Ovary (tissue), 9 donors: ENCODE data around the gene CHKA. TPM values are rescaled to one million over a fixed set of nuclear protein-coding genes. Genes with fewer than 3 reads are reported as not detected.

Experiments
- DNase-seq, 5 donors: peaks; one replicate each; pipeline ENCODE4 v3.0.0-alpha.2; 2019 to 2020
- H3K27ac ChIP-seq, 2 donors: fragments of 200-600 bp; one replicate each; pipeline versions ENCODE4 v1.5.1 to v1.8.0; 2019 to 2022
- H3K27me3 ChIP-seq: fragments of 200-600 bp; one replicate; pipeline ENCODE4 v1.8.0; 2022
- H3K36me3 ChIP-seq: fragments of 200-600 bp; sonication (generic); one replicate; pipeline ENCODE4 v1.5.1; 2019
- H3K4me1 ChIP-seq: one replicate; pipeline ENCODE4 v1.8.1; 2013; ENCODE audit warnings: mild to moderate bottlenecking, moderate library complexity; ENCODE audit not compliant: insufficient read depth
- H3K4me3 ChIP-seq: fragments of 200-600 bp; sonication (generic); one replicate; pipeline ENCODE4 v1.5.1; 2017
- H3K9me3 ChIP-seq, 2 donors: fragments of 200-600 bp in 1 of 2; sonication (generic) in 1 of 2; one replicate each; pipeline versions ENCODE4 v1.5.1 to v1.8.1; 2013 to 2019; ENCODE audit warnings: mild to moderate bottlenecking in 1 of 2, moderate library complexity in 1 of 2
- EP300 ChIP-seq: sonication (generic); formaldehyde crosslinking; IDR thresholded peaks from one replicate; pipeline ENCODE4 v1.6.1; 2017; ENCODE audit warnings: antibody characterized with exemption
- POLR2A ChIP-seq: fragments of 450-650 bp; IDR thresholded peaks from one replicate; pipeline ENCODE4 v1.6.1; 2017; ENCODE audit warnings: antibody characterized with exemption, mild to moderate bottlenecking, moderate library complexity
- WGBS, 3 donors: extraction: QIAGEN DNeasy Blood & Tissue Kit in 1 of 3; methylation state at CpG; one replicate each; pipeline versions ENCODE4 v1.1.5 to v1.1.7; 2013 to 2017; 5-methylcytosine and 5-hydroxymethylcytosine counted together
- intact Hi-C, 4 donors: fragments of 100-400 bp; cut with DNase I; formaldehyde crosslinking; loops; one replicate each; pipeline versions ENCODE4 v1.11.0 to v1.15.1; 2022 to 2023
- polyA plus RNA-seq, 2 donors: library from polyadenylated mRNA; stranded (reverse); fragments of 200-250 nt in 1 of 2; fragments of 350-450 nt in 1 of 2; fragmentation: Illumina TruSeq in 1 of 2; extraction: RNeasy Lipid Tissue Mini Kit (QIAGEN cat#74804) in 1 of 2; gene quantifications; one replicate each; pipeline ENCODE4 v1.2.3, GENCODE V29; 2013 to 2014
- total RNA-seq, 7 donors: library from RNA; depleted of rRNA in 2 of 7; stranded (reverse); fragments of >200 nt in 2 of 7; fragmentation: NEBNext Ultra II Directional in 3 of 7; extraction: Animal tissue kit (Norgen Biotek cat#: 25700) in 3 of 7; gene quantifications; one replicate each; pipeline versions ENCODE4 v1.1.0 to v1.2.4, GENCODE V29; 2016 to 2023
- TF ChIP-seq, protein P1 (sequence below), 3 donors: fragments of 450-650 bp in 2 of 3; fragments of 200-600 bp in 1 of 3; IDR thresholded peaks; one replicate each; pipeline versions ENCODE4 v1.5.1 to v1.8.0; 2016 to 2022; ENCODE audit warnings: antibody characterized with exemption in 3 of 3, mild to moderate bottlenecking in 1 of 3
- donor health status: DM: no; HTN: no; CAD: no; lungs with moderate emphysema.
- donor health status: DM: no; HTN: no; CAD: no.
- donor health status: Bipolar disorder and iron deficiency.
- donor health status: DM: yes; HTN: yes; CAD: no.
- donor health status: DM: no; HTN: no; CAD: no.
- donor health status: DM: yes; HTN: yes; CAD: no.

Gene CHKA
- total and polyA plus RNA-seq, 9 donors: 15.6 to 45.3 (median 30.5) TPM

DNA sequence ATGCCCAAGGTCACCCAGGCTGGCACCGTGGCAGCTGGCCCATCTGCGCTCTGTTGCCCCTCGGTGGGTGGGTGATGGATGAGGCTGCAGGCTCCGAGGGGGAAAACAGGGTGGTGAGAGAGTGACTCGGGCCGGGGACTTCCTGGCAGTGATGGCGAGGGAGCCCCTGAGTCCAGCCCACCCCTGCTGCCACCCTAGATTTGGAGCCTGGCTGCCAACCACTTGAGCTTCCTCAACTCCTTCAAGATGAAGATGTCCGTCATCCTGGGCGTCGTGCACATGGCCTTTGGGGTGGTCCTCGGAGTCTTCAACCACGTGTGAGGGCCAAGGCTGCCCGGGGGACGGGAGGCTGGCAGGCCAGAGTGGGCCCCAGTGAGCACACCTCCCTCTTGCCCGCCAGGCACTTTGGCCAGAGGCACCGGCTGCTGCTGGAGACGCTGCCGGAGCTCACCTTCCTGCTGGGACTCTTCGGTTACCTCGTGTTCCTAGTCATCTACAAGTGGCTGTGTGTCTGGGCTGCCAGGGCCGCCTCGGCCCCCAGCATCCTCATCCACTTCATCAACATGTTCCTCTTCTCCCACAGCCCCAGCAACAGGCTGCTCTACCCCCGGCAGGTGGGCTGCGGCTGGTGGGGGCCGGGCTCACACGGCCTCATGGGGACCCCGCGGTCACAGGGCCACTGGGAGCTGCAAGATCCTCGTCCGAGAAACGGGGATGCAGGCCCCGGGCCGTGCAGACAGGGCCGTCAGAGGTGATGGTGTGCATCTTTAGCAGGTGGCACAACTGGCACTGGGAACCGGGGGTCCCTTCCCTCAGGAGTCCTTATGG lies 72.3 kb downstream of the CHKA start:
- Histone ChIP-seq H3K36me3 (no peaks in the 10 kb centered on the region), H3K27me3 (no peaks in the 10 kb centered on the region), H3K9me3 (no peaks in the 10 kb centered on the region), H3K4me1 (no peaks in the 10 kb centered on the region), H3K27ac (no peak overlapping the region), H3K4me3 (no peak overlapping the region)
- intact Hi-C loops: loop anchor here in 3 of 4 donors (10.0 kb wide), 3 partner anchors 46 to 156 kb away; no protein-coding TSS in a partner anchor
- TF ChIP-seq EP300: no peak
- TF ChIP-seq, protein P1, sequence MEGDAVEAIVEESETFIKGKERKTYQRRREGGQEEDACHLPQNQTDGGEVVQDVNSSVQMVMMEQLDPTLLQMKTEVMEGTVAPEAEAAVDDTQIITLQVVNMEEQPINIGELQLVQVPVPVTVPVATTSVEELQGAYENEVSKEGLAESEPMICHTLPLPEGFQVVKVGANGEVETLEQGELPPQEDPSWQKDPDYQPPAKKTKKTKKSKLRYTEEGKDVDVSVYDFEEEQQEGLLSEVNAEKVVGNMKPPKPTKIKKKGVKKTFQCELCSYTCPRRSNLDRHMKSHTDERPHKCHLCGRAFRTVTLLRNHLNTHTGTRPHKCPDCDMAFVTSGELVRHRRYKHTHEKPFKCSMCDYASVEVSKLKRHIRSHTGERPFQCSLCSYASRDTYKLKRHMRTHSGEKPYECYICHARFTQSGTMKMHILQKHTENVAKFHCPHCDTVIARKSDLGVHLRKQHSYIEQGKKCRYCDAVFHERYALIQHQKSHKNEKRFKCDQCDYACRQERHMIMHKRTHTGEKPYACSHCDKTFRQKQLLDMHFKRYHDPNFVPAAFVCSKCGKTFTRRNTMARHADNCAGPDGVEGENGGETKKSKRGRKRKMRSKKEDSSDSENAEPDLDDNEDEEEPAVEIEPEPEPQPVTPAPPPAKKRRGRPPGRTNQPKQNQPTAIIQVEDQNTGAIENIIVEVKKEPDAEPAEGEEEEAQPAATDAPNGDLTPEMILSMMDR (IDR thresholded peaks at IDR 0.05): no peak
- no peak for TF ChIP-seq POLR2A
- DNase-seq: peak in 1 of 5 donors; percentile 18
- 83 to 86% (median 85%) methylated on average over 22 to 35 of the region's 35 CpGs for WGBS, 3 donors

DNA sequence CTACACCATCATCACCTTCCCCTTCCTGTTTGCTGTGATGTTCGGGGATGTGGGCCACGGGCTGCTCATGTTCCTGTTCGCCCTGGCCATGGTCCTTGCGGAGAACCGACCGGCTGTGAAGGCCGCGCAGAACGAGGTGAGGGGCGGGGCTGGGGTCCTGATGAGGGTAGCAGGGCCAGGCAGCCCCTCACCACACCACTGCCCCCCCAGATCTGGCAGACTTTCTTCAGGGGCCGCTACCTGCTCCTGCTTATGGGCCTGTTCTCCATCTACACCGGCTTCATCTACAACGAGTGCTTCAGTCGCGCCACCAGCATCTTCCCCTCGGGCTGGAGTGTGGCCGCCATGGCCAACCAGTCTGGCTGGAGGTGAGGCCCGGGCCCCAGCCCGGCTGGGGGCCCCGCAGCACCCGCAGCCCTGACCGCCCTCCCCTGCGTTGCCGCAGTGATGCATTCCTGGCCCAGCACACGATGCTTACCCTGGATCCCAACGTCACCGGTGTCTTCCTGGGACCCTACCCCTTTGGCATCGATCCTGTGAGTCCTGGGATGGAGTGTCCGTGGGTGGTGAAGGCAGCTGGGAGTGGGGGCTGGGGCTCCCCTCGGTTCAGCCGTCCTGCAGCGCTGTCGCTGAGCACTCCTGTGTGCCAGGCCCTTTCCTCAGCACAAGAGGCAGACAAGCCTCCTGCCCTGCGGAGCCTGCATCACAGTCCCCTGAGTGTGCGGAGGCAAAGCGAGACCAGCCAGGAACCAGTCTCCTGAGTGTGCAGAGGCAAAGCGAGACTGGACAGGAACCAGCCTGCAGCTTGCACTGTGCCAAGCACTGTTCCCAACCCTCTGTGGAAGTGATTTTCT lies 73.5 kb downstream of the CHKA start:
- no peak overlapping the region for H3K27ac ChIP-seq
- no peak overlapping the region for H3K4me3 ChIP-seq
- DNase-seq: no peak
- no peaks in the 10 kb centered on the region for H3K36me3 ChIP-seq
- 85 to 91% (median 87%) methylated on average over 37 of the region's 37 CpGs for WGBS, 3 donors
- H3K27me3 ChIP-seq: no peaks in the 10 kb centered on the region
- intact Hi-C loops: loop anchor here in 3 of 4 donors (10.0 kb wide), 3 partner anchors 47 to 157 kb away; no protein-coding TSS in a partner anchor
- H3K9me3 ChIP-seq: no peaks in the 10 kb centered on the region
- TF ChIP-seq, protein P1 (IDR thresholded peaks at IDR 0.05): no peak
- TF ChIP-seq POLR2A: no peak
- TF ChIP-seq EP300: no peak
- H3K4me1 ChIP-seq: no peaks in the 10 kb centered on the region

DNA sequence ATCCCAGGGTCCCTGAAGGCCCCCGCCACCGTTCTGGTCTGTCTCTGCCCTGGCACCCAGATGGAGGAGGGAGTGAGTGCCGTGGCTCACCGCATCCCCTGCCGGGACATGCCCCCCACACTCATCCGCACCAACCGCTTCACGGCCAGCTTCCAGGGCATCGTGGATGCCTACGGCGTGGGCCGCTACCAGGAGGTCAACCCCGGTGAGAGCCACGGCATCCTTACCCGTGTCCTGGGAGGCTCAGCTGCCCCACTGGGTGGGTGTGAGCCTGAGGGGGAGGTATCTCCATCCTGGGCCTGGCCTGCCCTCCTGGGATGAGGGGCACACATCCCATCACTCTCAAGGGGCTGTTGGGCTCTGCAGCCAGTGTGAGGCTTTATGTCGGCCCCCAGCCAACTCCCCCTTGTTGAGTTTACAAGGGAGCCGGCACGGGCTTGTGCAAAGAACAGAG lies 76.3 kb downstream of the CHKA start:
- TF ChIP-seq EP300 (no peak), POLR2A (no peak)
- TF ChIP-seq, protein P1 (IDR thresholded peaks at IDR 0.05): no peak
- H3K27me3 ChIP-seq: no peaks in the 10 kb centered on the region
- H3K27ac ChIP-seq: no peak overlapping the region
- H3K4me3 ChIP-seq: no peak overlapping the region
- intact Hi-C loops: loop anchor here in 3 of 4 donors (10.0 kb wide), 3 partner anchors 50 to 160 kb away; no protein-coding TSS in a partner anchor
- no peaks in the 10 kb centered on the region for H3K36me3 ChIP-seq
- H3K9me3 ChIP-seq: no peaks in the 10 kb centered on the region
- WGBS, 3 donors: 85 to 96% (median 90%) methylated on average over 12 to 18 of the region's 18 CpGs
- no peak for DNase-seq
- no peaks in the 10 kb centered on the region for H3K4me1 ChIP-seq

DNA sequence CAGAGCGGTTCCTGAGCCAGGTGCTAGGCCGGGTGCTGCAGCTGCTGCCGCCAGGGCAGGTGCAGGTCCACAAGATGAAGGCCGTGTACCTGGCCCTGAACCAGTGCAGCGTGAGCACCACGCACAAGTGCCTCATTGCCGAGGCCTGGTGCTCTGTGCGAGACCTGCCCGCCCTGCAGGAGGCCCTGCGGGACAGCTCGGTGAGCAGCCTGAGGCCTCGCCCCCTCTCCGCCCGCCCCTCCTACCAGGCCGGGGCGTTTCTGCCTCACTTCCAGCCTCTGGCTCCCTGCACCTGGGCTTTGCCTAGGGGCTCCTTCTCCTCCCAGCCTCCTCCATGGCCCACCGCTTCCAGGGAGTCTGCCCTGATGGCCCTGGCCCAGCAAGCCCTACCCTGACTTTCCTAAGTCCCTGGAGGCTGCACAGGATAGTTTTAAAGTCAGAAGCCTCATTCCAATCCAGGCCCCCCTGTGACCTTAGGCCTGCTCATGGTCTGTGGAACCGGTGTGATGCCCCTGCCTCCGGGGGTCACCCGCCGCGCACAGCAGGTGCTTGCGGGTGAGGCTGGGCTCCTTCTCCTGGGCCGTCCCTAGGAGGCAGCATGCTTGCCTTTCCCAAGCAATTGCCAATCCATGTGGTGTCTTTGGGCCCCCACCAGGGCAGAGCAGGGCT lies 76.9 kb downstream of the CHKA start:
- Histone ChIP-seq H3K27ac (no peak overlapping the region), H3K9me3 (no peaks in the 10 kb centered on the region), H3K36me3 (no peaks in the 10 kb centered on the region), H3K4me3 (no peak overlapping the region), H3K27me3 (no peaks in the 10 kb centered on the region), H3K4me1 (peaks cover 2% of the 10 kb centered on the region)
- 79 to 85% (median 83%) methylated on average over 22 to 24 of the region's 24 CpGs for WGBS, 3 donors
- TF ChIP-seq EP300 (no peak), POLR2A (no peak)
- TF ChIP-seq, protein P1 (IDR thresholded peaks at IDR 0.05): no peak
- peak in 3 of 5 donors; percentile 10 to 24 (median 13) for DNase-seq
- intact Hi-C loops: loop anchor here in 3 of 4 donors (10.0 kb wide), 3 partner anchors 51 to 161 kb away; no protein-coding TSS in a partner anchor
